Measurements from ENCODE around the gene CYP4A11. TPM values are rescaled to one million over a fixed set of nuclear protein-coding genes. Genes with fewer than 3 reads are reported as not detected.
"Not testable (repeated sequence)": the region's sequence is repeated elsewhere in the genome, so short reads cannot be mapped to it uniquely, and the experiment has no call there.

The CYP4A11 gene, protein sequence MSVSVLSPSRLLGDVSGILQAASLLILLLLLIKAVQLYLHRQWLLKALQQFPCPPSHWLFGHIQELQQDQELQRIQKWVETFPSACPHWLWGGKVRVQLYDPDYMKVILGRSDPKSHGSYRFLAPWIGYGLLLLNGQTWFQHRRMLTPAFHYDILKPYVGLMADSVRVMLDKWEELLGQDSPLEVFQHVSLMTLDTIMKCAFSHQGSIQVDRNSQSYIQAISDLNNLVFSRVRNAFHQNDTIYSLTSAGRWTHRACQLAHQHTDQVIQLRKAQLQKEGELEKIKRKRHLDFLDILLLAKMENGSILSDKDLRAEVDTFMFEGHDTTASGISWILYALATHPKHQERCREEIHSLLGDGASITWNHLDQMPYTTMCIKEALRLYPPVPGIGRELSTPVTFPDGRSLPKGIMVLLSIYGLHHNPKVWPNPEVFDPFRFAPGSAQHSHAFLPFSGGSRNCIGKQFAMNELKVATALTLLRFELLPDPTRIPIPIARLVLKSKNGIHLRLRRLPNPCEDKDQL
- not detected for total RNA-seq

GRCh38 chr1:46941135-46941694 lies at the start of gene CYP4A11:
Gene CYP4A11 (minus strand): TSS chr1:46941476. CDS start chr1:46941433, 43 bp downstream.
- H3K27me3 Mint-ChIP-seq, result peaks cover 25% of the 10 kb centered on the region
- POLR2A ChIA-PET, result no interaction called here
- no peaks in the 10 kb centered on the region for H3K36me3 Mint-ChIP-seq
- H3K4me3 Mint-ChIP-seq, result no peak within 1 kb of the TSS
- peaks cover 1% of the 10 kb centered on the region for H3K9me3 Mint-ChIP-seq
- no peak within 1 kb of the TSS for H3K27ac Mint-ChIP-seq
- H3K4me1 Mint-ChIP-seq, result no peaks in the 10 kb centered on the region
- ATAC-seq (ENCODE audit: low read depth) (no peak), DNase-seq (no peak)

DNA sequence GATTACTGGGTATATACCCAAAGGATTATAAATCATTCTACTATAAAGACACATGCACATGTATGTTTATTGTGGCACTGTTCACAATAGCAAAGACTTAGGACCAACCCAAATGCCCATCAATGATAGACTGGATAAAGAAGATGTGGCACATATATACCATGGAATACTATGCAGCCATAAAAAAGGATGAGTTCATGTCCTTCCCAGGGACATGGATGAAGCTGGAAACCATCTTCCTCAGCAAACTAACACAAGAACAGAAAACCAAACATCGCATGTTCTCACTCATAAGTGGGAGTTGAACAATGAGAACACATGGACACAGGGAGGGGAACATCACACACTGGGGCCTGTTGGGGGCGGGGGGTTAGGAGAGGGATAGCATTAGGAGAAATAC lies 49.3 kb upstream of the CYP4A11 start:
- POLR2A ChIA-PET; H3K4me3 Mint-ChIP-seq; H3K36me3 Mint-ChIP-seq; H3K4me1 Mint-ChIP-seq; ATAC-seq (ENCODE audit: low read depth); H3K27ac Mint-ChIP-seq; H3K9me3 Mint-ChIP-seq; DNase-seq: not testable (repeated sequence)
- H3K27me3 Mint-ChIP-seq, result peaks cover 21% of the 10 kb centered on the region

DNA sequence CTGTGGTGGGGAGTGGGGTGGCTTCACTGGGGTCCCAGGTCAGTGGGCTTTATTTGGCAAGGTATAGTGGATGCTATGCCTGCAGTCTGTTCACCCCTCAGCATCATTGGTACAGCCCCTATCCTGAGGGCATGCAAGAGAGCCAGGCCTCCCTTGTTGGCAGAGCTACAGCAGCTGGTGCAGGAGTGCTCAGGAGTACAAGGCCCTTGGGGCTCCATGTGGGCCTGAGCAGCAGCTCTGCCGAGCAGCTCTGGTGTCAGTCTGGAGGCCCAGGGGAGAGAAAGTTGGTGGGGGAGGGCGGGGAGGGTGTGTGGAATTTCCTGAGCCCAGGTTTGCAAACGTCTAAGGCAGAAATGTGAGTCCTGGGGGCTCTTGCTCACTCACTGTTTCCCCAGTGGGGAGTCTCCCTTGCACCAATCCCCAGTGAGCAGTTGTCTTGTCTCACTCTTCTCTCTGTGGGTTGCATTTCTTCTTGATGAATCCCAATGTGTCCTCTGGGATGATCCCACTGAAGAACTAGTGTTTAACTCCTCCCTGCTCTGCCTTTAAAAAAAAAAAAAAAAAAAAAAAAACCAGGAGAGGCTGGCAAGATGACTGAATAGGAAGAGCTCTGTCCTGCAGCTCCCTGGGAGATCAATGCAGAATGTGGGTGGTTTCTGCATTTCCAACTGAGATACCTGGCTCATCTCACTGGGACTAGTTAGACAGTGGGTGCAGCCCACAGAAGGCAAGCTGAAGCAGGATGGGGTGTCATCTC lies 42.7 kb upstream of the CYP4A11 start:
- Mint-ChIP-seq H3K9me3 (peaks cover 6% of the 10 kb centered on the region), H3K36me3 (no peaks in the 10 kb centered on the region), H3K27ac (no peak overlapping the region), H3K27me3 (peaks cover 25% of the 10 kb centered on the region), H3K4me1 (no peaks in the 10 kb centered on the region), H3K4me3 (no peak overlapping the region)
- no peak for DNase-seq
- POLR2A ChIA-PET, result no interaction called here
- ATAC-seq (ENCODE audit: low read depth), result no peak

DNA sequence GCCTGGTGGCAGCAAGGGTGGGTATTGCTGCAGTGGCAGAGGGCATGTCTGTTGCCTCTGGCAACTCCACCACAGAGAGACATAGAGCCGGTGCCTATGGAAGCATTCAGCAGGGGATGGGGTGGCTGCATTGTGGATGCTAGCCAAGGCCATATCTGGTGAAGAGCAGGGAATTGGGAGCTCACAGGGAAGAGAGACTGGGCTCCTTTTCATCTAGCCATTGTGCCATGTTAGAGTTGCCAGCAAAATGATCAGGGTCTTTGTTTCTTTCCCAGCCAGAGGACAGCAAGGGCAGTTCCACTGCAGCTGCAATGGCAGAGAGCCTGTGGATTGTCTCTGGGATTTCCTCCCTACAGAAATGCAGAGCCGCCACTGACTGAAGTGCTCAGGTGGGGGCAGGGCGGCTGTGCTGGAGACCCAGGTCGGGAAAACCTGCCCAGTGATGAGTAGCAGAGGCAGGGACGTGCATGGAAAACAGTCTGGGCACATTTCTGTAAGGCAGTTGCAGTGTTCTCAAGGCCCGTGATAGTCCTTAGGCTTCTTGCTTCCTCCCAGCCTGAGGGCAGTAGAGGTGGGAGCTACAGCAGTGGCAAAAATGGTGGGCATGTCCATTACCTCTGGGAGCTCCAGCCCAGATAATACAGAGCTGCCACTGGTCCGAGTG lies 42.0 kb upstream of the CYP4A11 start:
- Mint-ChIP-seq H3K9me3 (peaks cover 6% of the 10 kb centered on the region), H3K4me3 (no peak overlapping the region), H3K27ac (no peak overlapping the region), H3K36me3 (no peaks in the 10 kb centered on the region), H3K4me1 (no peaks in the 10 kb centered on the region), H3K27me3 (peaks cover 25% of the 10 kb centered on the region)
- ATAC-seq (ENCODE audit: low read depth) (no peak), DNase-seq (no peak)
- POLR2A ChIA-PET, result no interaction called here

- H3K27ac Mint-ChIP-seq, result no peak overlapping the region
- no peak for ATAC-seq (ENCODE audit: low read depth)
- no peaks in the 10 kb centered on the region for H3K9me3 Mint-ChIP-seq
- H3K27me3 Mint-ChIP-seq, result peaks cover 14% of the 10 kb centered on the region
- no peak for DNase-seq
- POLR2A ChIA-PET, result no interaction called here
- no peak overlapping the region for H3K4me3 Mint-ChIP-seq
- no peaks in the 10 kb centered on the region for H3K36me3 Mint-ChIP-seq
- H3K4me1 Mint-ChIP-seq, result no peaks in the 10 kb centered on the region
Measured at GRCh38 chr1:46969014-46969619, 27.8 kb upstream of the CYP4A11 start.

DNA sequence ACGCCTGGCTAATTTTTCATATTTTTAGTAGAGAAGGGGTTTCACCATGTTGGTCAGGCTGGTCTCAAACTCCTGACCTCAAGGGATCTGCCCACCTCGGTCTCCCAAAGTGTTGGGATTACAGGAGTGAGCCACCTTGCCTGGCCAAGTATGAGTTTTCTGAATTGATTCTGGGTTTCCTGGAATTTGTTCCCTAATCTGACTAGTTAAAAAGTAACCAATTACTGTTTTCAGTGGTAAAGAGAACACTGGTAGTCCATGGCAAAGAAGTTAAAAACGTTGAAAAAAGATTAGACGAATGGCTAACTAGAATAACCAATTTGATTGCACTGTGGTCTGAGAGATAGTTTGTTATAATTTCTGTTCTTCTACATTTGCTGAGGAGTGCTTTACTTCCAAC lies 21.0 kb upstream of the CYP4A11 start:
- DNase-seq; ATAC-seq (ENCODE audit: low read depth); POLR2A ChIA-PET; H3K4me3 Mint-ChIP-seq; H3K9me3 Mint-ChIP-seq; H3K27ac Mint-ChIP-seq; H3K4me1 Mint-ChIP-seq; H3K36me3 Mint-ChIP-seq: not testable (repeated sequence)
- H3K27me3 Mint-ChIP-seq, result peaks cover 18% of the 10 kb centered on the region

GRCh38 chr1:46961066-46961758 lies 19.9 kb upstream of the CYP4A11 start:
- no peak for ATAC-seq (ENCODE audit: low read depth)
- POLR2A ChIA-PET, result no interaction called here
- Mint-ChIP-seq H3K9me3 (peaks cover 3% of the 10 kb centered on the region), H3K27ac (no peak overlapping the region), H3K4me1 (no peaks in the 10 kb centered on the region), H3K4me3 (no peak overlapping the region), H3K36me3 (no peaks in the 10 kb centered on the region), H3K27me3 (peaks cover 23% of the 10 kb centered on the region)
- no peak for DNase-seq

GRCh38 chr1:46960250-46960649 lies 19.0 kb upstream of the CYP4A11 start:
- H3K27me3 Mint-ChIP-seq, result peaks cover 23% of the 10 kb centered on the region
- H3K27ac Mint-ChIP-seq, result no peak overlapping the region
- peaks cover 3% of the 10 kb centered on the region for H3K9me3 Mint-ChIP-seq
- no peak for ATAC-seq (ENCODE audit: low read depth)
- DNase-seq, result no peak
- no peaks in the 10 kb centered on the region for H3K36me3 Mint-ChIP-seq
- POLR2A ChIA-PET, result no interaction called here
- no peak overlapping the region for H3K4me3 Mint-ChIP-seq
- H3K4me1 Mint-ChIP-seq, result no peaks in the 10 kb centered on the region

GRCh38 chr1:46955116-46955515 lies 13.8 kb upstream of the CYP4A11 start:
- H3K9me3 Mint-ChIP-seq; H3K36me3 Mint-ChIP-seq; H3K4me3 Mint-ChIP-seq; H3K27ac Mint-ChIP-seq; POLR2A ChIA-PET; ATAC-seq (ENCODE audit: low read depth); DNase-seq; H3K4me1 Mint-ChIP-seq: not testable (repeated sequence)
- peaks cover 22% of the 10 kb centered on the region for H3K27me3 Mint-ChIP-seq

GRCh38 chr1:46953847-46954246 lies 12.6 kb upstream of the CYP4A11 start:
- H3K27ac Mint-ChIP-seq; DNase-seq; H3K36me3 Mint-ChIP-seq; H3K9me3 Mint-ChIP-seq; H3K4me3 Mint-ChIP-seq; ATAC-seq (ENCODE audit: low read depth); POLR2A ChIA-PET: not testable (repeated sequence)
- H3K4me1 Mint-ChIP-seq, result peaks cover 12% of the 10 kb centered on the region
- peaks cover 22% of the 10 kb centered on the region for H3K27me3 Mint-ChIP-seq

DNA sequence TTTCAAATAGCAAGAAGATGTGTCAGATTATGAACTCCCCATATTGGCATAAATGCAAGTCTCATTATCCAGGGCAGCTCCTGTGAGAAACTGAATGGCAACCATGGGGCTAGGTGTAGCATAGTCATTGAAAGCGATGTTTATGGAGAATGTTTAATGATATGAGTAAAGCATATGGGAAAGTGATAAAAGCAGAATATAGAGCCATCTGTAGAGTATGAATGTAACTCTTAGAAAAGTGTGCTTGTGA lies 8.1 kb upstream of the CYP4A11 start:
- ATAC-seq (ENCODE audit: low read depth); H3K27ac Mint-ChIP-seq; H3K36me3 Mint-ChIP-seq; DNase-seq; POLR2A ChIA-PET; H3K4me3 Mint-ChIP-seq; H3K9me3 Mint-ChIP-seq: not testable (repeated sequence)
- Mint-ChIP-seq H3K4me1 (peaks cover 12% of the 10 kb centered on the region), H3K27me3 (peaks cover 27% of the 10 kb centered on the region)

- no peak overlapping the region for H3K27ac Mint-ChIP-seq
- H3K36me3 Mint-ChIP-seq, result peaks cover 3% of the 10 kb centered on the region
- peaks cover 12% of the 10 kb centered on the region for H3K4me1 Mint-ChIP-seq
- no peak for ATAC-seq (ENCODE audit: low read depth)
- peaks cover 32% of the 10 kb centered on the region for H3K27me3 Mint-ChIP-seq
- H3K4me3 Mint-ChIP-seq, result no peak overlapping the region
- no peak for DNase-seq
- H3K9me3 Mint-ChIP-seq, result peaks cover 1% of the 10 kb centered on the region
- POLR2A ChIA-PET, result no interaction called here
Measured at GRCh38 chr1:46948629-46949416, 7.5 kb upstream of the CYP4A11 start.
